Astrocyte of the cerebellum (primary cell): ENCODE data around the gene HEXA.
"Not testable (repeated sequence)": the region's sequence is repeated elsewhere in the genome, so short reads cannot be mapped to it uniquely, and the experiment has no call there.

Experiments
- DNase-seq: peaks from one replicate; pipeline ENCODE4 v3.0.0-alpha.2; 2011; ENCODE audit warnings: low read depth
- H3K4me3 ChIP-seq: 2 replicates; pipeline ENCODE4 v1.5.1; 2011; ENCODE audit warnings: mild to moderate bottlenecking, low read depth, low read length, moderate library complexity
- in situ Hi-C: cut with HindIII; loops from 2 replicates; pipeline ENCODE4 v1.10.0; 2017; ENCODE audit warnings: low sequenced_read_pairs
- TF ChIP-seq, protein P1 (sequence below): IDR thresholded peaks from 2 replicates; pipeline ENCODE4 v1.5.1; 2012; ENCODE audit warnings: low read length, low read depth, moderate library complexity, mild to moderate bottlenecking; ENCODE audit errors: missing control alignments

The HEXA gene

DNA sequence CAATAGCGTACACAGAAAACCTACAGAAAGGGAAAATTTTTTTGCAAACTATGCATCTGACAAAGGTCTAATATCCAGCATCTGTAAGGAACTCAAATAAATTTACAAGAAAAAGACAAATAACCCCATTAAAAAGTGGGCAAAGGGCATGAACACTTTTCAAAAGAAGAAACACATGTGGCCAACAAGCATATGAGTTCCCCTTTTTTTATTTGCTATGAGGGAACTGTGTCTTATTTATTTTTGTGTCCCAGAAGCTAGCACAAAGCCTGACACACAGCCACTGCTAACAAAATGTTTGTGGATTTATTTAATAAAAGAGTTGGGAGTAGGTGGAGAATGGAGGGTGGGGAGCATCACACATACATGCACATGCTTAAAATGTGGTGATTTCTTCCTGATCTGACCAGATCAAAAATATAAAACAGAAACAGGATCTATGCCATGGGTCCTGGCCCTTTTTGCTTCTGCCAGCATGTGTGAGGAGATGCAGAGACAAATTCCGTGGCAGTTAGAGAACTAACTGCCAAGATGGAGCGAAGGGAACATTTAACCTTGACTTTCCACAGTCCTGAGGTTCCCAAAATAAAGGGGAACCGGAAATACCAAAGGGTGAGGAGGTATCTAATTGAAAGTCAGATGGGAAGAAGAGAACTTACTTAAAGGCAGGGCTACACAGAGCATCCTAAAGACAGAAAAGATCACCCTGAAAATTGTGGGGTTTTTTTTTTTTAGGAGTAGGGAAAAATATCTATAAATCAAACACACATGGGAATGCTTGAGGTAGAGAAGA, 22.2 kb upstream of the HEXA start, which contains the start of gene TMEM202:
TSS of gene TMEM202 (plus strand) at position 510 of the 793 bp plus-strand sequence. CDS start at position 532, 22 bp downstream.
- DNase-seq: no peak
- in situ Hi-C loops: no loop called here
- no peak within 1 kb of the TSS for H3K4me3 ChIP-seq
- TF ChIP-seq, protein P1, sequence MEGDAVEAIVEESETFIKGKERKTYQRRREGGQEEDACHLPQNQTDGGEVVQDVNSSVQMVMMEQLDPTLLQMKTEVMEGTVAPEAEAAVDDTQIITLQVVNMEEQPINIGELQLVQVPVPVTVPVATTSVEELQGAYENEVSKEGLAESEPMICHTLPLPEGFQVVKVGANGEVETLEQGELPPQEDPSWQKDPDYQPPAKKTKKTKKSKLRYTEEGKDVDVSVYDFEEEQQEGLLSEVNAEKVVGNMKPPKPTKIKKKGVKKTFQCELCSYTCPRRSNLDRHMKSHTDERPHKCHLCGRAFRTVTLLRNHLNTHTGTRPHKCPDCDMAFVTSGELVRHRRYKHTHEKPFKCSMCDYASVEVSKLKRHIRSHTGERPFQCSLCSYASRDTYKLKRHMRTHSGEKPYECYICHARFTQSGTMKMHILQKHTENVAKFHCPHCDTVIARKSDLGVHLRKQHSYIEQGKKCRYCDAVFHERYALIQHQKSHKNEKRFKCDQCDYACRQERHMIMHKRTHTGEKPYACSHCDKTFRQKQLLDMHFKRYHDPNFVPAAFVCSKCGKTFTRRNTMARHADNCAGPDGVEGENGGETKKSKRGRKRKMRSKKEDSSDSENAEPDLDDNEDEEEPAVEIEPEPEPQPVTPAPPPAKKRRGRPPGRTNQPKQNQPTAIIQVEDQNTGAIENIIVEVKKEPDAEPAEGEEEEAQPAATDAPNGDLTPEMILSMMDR: no peak

DNA sequence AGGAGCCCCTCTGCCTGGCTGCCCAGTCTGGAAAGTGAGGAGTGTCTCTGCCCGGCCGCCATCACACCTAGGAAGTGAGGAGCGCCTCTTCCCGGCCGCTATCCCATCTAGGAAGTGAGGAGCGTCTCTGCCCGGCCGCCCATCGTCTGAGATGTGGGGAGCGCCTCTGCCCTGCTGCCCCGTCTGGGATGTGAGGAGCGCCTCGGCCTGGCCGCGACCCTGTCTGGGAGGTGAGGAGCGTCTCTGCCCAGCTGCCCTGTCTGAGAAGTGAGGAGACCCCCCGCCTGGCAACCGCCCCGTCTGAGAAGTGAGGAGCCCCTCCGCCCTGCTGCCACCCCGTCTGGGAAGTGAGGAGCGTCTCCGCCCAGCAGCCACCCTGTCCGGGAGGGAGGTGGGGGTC, 20.5 kb upstream of the HEXA start:
- H3K4me3 ChIP-seq, DNase-seq, in situ Hi-C loops: not testable (repeated sequence)

DNA sequence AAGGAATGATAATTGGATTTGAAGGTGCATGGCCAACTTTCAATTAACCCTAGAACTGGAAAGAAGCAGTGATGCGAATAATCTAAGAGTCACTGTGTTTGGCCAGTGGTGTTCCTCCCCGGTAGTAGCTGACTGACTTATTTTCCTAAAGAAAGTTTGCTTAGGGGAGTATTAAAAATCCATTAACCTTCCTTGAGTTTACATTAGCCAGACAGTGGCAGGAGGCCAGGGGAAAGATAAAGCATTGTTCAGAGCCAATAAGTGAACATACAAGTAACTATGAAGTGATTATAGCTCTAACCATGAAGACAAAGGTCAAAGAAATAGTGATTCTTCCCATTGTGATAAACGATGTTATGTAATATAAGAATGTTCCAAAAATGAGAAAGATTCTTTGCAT, 13.4 kb upstream of the HEXA start:
- H3K4me3 ChIP-seq: no peak overlapping the region
- no peak for DNase-seq
- TF ChIP-seq, protein P1: no peak
- in situ Hi-C loops: no loop called here

DNA sequence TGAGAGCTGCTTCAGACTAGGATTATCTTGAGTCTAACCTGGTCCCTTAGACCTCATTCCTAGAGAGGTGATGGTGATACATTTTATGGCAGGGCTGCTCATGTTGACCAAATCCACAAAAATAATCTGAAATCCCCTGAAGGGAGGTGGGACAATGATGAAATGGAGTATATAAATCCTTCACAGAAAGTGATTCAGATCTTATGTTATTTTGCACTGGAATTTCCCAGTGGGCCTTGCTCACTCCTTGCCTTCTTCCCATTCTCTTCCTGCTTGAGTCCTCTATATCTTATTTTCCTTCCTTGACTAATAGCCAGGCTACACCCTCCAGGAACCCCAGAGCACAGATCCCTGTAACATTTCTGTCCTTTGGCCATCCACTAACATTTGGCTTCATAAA, 11.9 kb upstream of the HEXA start:
- TF ChIP-seq, protein P1: no peak
- in situ Hi-C loops: no loop called here

DNA sequence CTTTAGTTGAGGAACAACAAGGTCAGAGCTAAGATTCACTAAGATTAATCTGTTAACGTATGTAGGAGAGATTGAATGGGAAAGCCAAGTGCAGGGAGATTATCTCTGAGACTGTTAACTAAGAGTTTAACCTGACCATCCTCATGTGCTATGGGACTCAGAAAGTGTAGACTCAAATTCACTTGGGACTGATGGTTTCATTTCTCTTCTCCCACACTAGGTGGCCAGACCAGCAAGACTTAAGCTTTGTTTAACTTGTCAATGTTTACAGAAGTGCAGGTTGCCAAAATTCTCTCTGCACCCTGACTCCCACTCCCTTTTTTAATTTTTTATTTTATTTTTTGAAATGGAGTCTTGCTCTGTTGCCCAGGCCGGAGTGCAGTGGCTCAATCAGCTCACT, 6.3 kb upstream of the HEXA start:
- TF ChIP-seq, protein P1: peak; percentile 32
- no peak overlapping the region for H3K4me3 ChIP-seq
- DNase-seq: no peak
- in situ Hi-C loops: loop anchor here (5.0 kb wide), 1 partner anchor 80 kb away; no protein-coding TSS in a partner anchor

More for the DNA sequence above, 11.9 kb upstream of the HEXA start:
- DNase-seq: no peak
- no peak overlapping the region for H3K4me3 ChIP-seq

DNA sequence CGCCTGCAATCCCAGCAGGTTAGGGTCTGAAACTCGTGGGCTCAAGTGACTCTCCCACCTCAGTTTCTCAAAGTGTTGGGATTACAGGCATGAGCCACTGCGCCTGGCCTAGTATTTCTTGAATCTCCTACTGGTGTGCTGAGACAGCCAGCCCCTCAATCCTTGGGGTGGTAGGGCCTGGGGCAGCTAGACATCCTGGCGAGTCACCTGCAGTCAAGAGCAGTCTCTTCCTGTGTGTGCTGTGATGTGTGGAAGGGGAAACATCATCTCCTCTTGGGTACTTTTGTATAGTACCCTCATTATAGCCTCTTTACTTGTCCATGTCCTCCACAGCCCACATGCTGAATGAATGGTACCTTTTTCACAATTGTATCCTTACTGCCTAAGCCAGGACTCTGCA, 4.9 kb upstream of the HEXA start:
- DNase-seq: no peak
- in situ Hi-C loops: loop anchor here (5.0 kb wide), 1 partner anchor 82 kb away; no protein-coding TSS in a partner anchor

DNA sequence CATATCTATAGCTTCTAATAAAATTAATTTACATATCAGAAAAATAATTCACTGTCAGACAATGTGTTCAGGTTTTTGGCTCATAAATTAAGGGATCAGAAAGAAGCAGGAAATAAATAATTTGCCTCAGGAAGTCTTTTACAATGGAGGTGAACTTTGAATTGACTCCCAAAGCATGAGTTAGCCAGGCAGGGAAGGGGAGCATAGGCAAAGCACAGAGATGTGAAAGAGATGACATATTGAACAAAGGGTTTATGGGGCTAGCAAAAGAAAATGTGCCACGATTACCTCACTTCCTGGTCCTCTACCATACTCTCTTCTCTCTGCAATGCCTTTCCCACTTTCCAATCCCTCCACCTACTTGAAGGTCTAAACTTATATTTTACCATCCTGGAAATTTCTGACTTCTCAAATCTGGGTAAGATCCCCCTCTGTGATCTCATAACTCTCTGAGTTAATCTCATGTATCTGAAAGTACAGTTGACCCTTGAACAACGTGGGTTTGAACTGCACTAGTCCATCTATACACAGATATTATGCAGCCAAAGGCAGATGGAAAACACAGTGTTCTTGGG, 4.1 kb upstream of the HEXA start:
- in situ Hi-C loops: loop anchor here (5.0 kb wide), 1 partner anchor 82 kb away; no protein-coding TSS in a partner anchor
- no peak for DNase-seq
- H3K4me3 ChIP-seq: no peak overlapping the region
- TF ChIP-seq, protein P1: no peak

More for the DNA sequence above, 4.9 kb upstream of the HEXA start:
- TF ChIP-seq, protein P1: no peak
- H3K4me3 ChIP-seq: no peak overlapping the region

DNA sequence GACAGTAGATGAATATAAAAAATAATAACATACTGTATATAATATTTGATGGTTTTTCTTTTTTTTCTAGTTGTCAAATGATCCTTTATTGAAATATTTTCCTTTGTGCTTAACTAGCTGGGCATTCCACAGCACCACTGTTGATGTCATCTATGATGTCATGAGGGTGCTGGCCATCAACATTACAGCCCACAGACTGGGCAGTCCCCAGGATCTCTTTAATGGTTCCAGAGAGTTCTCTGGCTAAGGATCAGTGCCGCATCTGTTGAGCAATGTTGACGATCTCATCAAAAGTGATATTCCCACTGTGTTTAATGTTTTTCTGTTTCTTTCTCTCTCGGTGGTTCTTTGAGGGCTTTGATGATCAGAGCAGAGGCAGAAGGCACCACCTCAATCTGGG, 3.3 kb upstream of the HEXA start:
- DNase-seq, H3K4me3 ChIP-seq, in situ Hi-C loops: not testable (repeated sequence)
